ENCODE data around the gene TGIF2.

The TGIF2 gene

GRCh38 chr20:36576081-36576445, 2.7 kb downstream of the TGIF2 start:
- TF ChIP-seq CTCF (IDR thresholded peaks at IDR 0.05; ENCODE audit: low read depth, low read length): no peak
- H3K4me3 ChIP-seq (ENCODE audit: low read depth, low read length): no peak overlapping the region

GRCh38 chr20:36578356-36579041, 5.1 kb downstream of the TGIF2 start:
- H3K4me3 ChIP-seq (ENCODE audit: low read depth, low read length): no peak overlapping the region
- TF ChIP-seq CTCF (IDR thresholded peaks at IDR 0.05; ENCODE audit: low read depth, low read length): no peak

GRCh38 chr20:36579996-36580545, 6.7 kb downstream of the TGIF2 start:
- no peak for TF ChIP-seq CTCF (IDR thresholded peaks at IDR 0.05; ENCODE audit: low read depth, low read length)
- no peak overlapping the region for H3K4me3 ChIP-seq (ENCODE audit: low read depth, low read length)

GRCh38 chr20:36582322-36582721, 8.9 kb downstream of the TGIF2 start:
- TF ChIP-seq CTCF (IDR thresholded peaks at IDR 0.05; ENCODE audit: low read depth, low read length): no peak
- no peak overlapping the region for H3K4me3 ChIP-seq (ENCODE audit: low read depth, low read length)

- TF ChIP-seq CTCF (IDR thresholded peaks at IDR 0.05; ENCODE audit: low read depth, low read length): no peak
- H3K4me3 ChIP-seq (ENCODE audit: low read depth, low read length): no peak overlapping the region
These were observed 9.4 kb downstream of the TGIF2 start for GRCh38 chr20:36582821-36583220.

- no peak for TF ChIP-seq CTCF (IDR thresholded peaks at IDR 0.05; ENCODE audit: low read depth, low read length)
- no peak overlapping the region for H3K4me3 ChIP-seq (ENCODE audit: low read depth, low read length)
These were observed 10.7 kb downstream of the TGIF2 start for GRCh38 chr20:36584018-36584481.

- no peak overlapping the region for H3K4me3 ChIP-seq (ENCODE audit: low read depth, low read length)
- TF ChIP-seq CTCF (IDR thresholded peaks at IDR 0.05; ENCODE audit: low read depth, low read length): no peak
These were observed 12.2 kb downstream of the TGIF2 start for GRCh38 chr20:36585410-36586125.

All from WI38 (cell line).